Caco-2 (cell line): ENCODE results near the gene NAB1. TPM values are rescaled to one million over a fixed set of nuclear protein-coding genes. Genes with fewer than 3 reads are reported as not detected.

Experiments
- BruUV-seq: library from RNA; stranded (reverse); fragments of 400-500 nt; replicated peaks from 2 replicates; lab custom pipeline; 2021; lab: Mats Ljungman, UMichigan
- CTCF ChIA-PET: fragments of 300-600 bp; sonication (Branson Sonifier 250); formaldehyde crosslinking; loops from one replicate; lab custom pipeline; 2022; ENCODE audit warnings: antibody characterized with exemption; lab: Charles Lee
- POLR2A ChIA-PET: fragments of 300-600 bp; sonication (Branson Sonifier 250); formaldehyde crosslinking; loops from one replicate; lab custom pipeline; 2022; ENCODE audit warnings: antibody characterized with exemption; lab: Charles Lee
- DNase-seq, 2 experiments: peaks; one replicate each; pipeline versions ENCODE4 v3.0.0 to v3.0.0-alpha.2; 2020 to 2022
- H3K27me3 ChIP-seq: replicated peaks from 2 replicates; pipeline ENCODE4 v1.6.0; 2011; ENCODE audit warnings: low read length; ENCODE audit not compliant: control insufficient read depth, insufficient read depth
- H3K36me3 ChIP-seq: 2 replicates; pipeline ENCODE4 v1.5.1; 2011; ENCODE audit warnings: low read length; ENCODE audit not compliant: control insufficient read depth, insufficient read depth
- H3K4me1 ChIP-seq: fragments of 250-450 bp; sonication (Bioruptor Pico); 2 replicates; pipeline ENCODE4 v1.5.1; 2020; ENCODE audit warnings: mild to moderate bottlenecking
- H3K4me3 ChIP-seq: 2 replicates; pipeline ENCODE4 v1.5.1; 2011; ENCODE audit warnings: low read depth, mild to moderate bottlenecking, control low read depth, low read length
- H3K9me3 ChIP-seq: fragments of 250-450 bp; sonication (Bioruptor Pico); 2 replicates; pipeline ENCODE4 v1.5.1; 2020; ENCODE audit warnings: mild to moderate bottlenecking, moderate library complexity
- H3K27ac Mint-ChIP-seq: one replicate; pipeline ENCODE4 v1.8.0; 2022; ENCODE audit warnings: mixed read lengths; ENCODE audit not compliant: unreplicated experiment
- H3K27me3 Mint-ChIP-seq: one replicate; pipeline ENCODE4 v1.8.0; 2022; ENCODE audit warnings: mixed read lengths; ENCODE audit not compliant: insufficient read depth, unreplicated experiment
- H3K36me3 Mint-ChIP-seq: one replicate; pipeline ENCODE4 v1.8.0; 2022; ENCODE audit warnings: mild to moderate bottlenecking, mixed read lengths; ENCODE audit not compliant: insufficient read depth, unreplicated experiment
- H3K4me1 Mint-ChIP-seq: one replicate; pipeline ENCODE4 v1.8.0; 2022; ENCODE audit warnings: low read depth, mixed read lengths; ENCODE audit not compliant: unreplicated experiment
- H3K4me3 Mint-ChIP-seq: one replicate; pipeline ENCODE4 v1.8.0; 2022; ENCODE audit warnings: mild to moderate bottlenecking, moderate library complexity, mixed read lengths; ENCODE audit not compliant: unreplicated experiment
- H3K9me3 Mint-ChIP-seq: one replicate; pipeline ENCODE4 v1.8.0; 2022; ENCODE audit warnings: mixed read lengths; ENCODE audit not compliant: unreplicated experiment
- intact Hi-C: fragments of 100-400 bp; cut with micrococcal nuclease; formaldehyde crosslinking; loops from one replicate; pipeline ENCODE4 v1.10.0; 2022; ENCODE audit not compliant: unreplicated experiment
- total RNA-seq: library from RNA; stranded (reverse); gene quantifications from 2 replicates; pipeline ENCODE4 v1.2.3, GENCODE V29; 2022
- TF ChIP-seq, protein P1 (sequence below), 2 experiments: fragments of 200-600 bp in 1 of 2; IDR thresholded peaks; 1 replicate in 1 of 2; 2 replicates in 1 of 2; pipeline versions ENCODE4 v1.5.1 to v1.8.0; 2011 to 2022; ENCODE audit warnings: antibody characterized with exemption in 1 of 2, control low read depth in 1 of 2, inconsistent platforms in 1 of 2, low read depth in 1 of 2, low read length in 1 of 2, mild to moderate bottlenecking in 1 of 2, moderate library complexity in 1 of 2; ENCODE audit not compliant: insufficient read depth in 1 of 2, severe bottlenecking in 1 of 2, unreplicated experiment in 1 of 2

Gene NAB1
- total RNA-seq, 1 experiment from 2014 or later: 88.1 TPM

DNA sequence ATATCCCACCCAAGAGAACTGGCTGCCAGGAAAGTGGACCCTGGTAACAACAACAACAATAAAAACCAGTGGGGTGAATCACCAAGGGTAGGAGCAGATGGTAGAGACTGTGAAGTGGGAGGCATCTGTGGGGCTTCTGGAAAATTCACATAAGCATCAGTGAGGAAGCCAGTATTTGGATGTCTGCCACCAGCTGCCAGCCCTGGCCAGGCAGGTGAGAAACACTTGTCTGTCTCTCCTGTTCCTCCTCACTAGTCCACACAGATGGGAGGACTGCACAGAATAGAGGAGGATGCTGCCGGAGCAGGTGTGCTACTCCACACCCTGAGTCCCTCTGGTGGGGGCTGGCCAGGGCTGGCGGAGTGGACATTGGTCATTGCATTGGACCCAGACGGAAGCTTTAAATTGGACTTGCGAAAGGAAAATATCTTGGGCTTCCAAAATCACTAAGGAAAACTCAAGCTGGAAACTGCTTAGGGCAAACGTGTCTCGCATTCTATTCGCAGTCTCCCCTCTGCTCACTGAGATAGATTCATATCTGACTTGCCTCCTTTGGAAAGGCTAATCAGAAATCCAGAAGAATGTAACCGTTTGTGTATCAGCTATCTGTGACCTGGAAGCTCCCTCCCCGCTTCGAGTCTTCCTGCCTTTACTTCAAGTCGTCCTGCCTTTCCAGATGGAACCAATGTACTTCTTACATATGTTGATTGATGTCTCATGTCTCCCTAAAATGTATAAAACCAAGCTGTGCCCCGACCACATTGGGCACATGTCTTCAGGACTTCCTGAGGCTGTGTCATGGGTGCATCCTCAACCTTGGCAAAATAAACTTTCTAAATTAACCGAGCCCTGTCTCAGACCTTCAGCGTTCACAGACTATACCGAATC is 69.1 kb downstream of the NAB1 start:
- ChIA-PET POLR2A (no interaction called here), CTCF (no interaction called here)
- Mint-ChIP-seq H3K9me3 (no peaks in the 10 kb centered on the region), H3K27me3 (no peaks in the 10 kb centered on the region), H3K4me1 (peaks cover 24% of the 10 kb centered on the region), H3K36me3 (no peaks in the 10 kb centered on the region), H3K27ac (peak overlapping the region; percentile 29), H3K4me3 (no peak overlapping the region)
- Histone ChIP-seq H3K36me3 (no peaks in the 10 kb centered on the region), H3K27me3 (no peaks in the 10 kb centered on the region), H3K4me3 (no peak overlapping the region), H3K9me3 (no peaks in the 10 kb centered on the region), H3K4me1 (peaks cover 20% of the 10 kb centered on the region)
- TF ChIP-seq, protein P1, sequence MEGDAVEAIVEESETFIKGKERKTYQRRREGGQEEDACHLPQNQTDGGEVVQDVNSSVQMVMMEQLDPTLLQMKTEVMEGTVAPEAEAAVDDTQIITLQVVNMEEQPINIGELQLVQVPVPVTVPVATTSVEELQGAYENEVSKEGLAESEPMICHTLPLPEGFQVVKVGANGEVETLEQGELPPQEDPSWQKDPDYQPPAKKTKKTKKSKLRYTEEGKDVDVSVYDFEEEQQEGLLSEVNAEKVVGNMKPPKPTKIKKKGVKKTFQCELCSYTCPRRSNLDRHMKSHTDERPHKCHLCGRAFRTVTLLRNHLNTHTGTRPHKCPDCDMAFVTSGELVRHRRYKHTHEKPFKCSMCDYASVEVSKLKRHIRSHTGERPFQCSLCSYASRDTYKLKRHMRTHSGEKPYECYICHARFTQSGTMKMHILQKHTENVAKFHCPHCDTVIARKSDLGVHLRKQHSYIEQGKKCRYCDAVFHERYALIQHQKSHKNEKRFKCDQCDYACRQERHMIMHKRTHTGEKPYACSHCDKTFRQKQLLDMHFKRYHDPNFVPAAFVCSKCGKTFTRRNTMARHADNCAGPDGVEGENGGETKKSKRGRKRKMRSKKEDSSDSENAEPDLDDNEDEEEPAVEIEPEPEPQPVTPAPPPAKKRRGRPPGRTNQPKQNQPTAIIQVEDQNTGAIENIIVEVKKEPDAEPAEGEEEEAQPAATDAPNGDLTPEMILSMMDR (IDR thresholded peaks at IDR 0.05; ENCODE audit: insufficient read depth in 1 of 2, low read depth in 1 of 2, low read length in 1 of 2, severe bottlenecking in 1 of 2, unreplicated experiment in 1 of 2): no peak
- BruUV-seq: no TSS peak
- peak in 1 of 2 experiments; percentile 11 for DNase-seq
- intact Hi-C loops: no loop called here

DNA sequence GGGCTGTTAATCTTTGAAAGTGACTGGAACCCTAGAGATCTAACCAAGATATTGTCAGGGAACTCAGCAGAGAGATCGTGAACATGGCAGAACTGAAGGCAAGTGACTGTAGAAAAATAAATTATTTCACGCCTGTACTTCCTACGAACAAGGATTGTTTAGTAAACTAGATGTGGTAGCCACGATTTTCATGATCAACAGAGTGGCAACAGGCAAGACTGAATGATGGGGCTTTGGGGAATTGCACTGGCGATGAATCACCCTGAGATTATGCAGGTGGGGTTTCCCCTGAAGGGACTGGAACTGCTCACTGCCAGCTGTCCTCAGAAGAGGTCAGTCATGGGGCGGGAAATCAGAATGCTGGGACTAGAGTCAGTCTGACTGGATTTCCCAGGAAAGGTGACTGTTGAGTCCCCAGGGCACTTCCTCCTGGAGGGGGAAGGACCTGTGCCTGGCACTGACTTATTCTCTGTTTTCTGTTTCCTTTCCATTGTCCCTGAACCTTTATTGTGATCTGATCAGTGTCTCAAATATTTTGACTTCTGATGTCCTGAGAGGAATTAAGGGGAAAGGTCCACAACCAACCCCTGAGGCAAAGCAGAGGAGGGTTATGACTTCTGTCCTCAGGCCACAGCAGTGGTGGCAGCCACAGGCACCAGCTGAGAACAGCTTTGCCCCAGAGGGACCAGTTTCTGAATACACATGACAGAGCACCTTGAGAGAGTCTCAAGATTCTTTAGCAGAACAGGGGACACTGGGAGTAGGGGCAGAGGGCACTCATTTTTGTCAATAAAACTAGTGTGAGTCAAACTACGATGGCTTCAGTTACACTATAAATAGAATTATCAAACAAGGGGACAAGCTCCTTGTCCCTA is 70.0 kb downstream of the NAB1 start:
- H3K27me3 ChIP-seq: no peaks in the 10 kb centered on the region
- no TSS peak for BruUV-seq
- H3K9me3 ChIP-seq: no peaks in the 10 kb centered on the region
- TF ChIP-seq, protein P1 (IDR thresholded peaks at IDR 0.05; ENCODE audit: insufficient read depth in 1 of 2, low read depth in 1 of 2, low read length in 1 of 2, severe bottlenecking in 1 of 2, unreplicated experiment in 1 of 2): no peak
- ChIA-PET POLR2A (no interaction called here), CTCF (no interaction called here)
- peak; percentile 66 to 85 for DNase-seq
- no peaks in the 10 kb centered on the region for H3K36me3 Mint-ChIP-seq
- intact Hi-C loops: no loop called here
- H3K9me3 Mint-ChIP-seq: no peaks in the 10 kb centered on the region
- H3K27ac Mint-ChIP-seq: peak overlapping the region; percentile 29
- peaks cover 20% of the 10 kb centered on the region for H3K4me1 ChIP-seq
- H3K4me3 Mint-ChIP-seq: no peak overlapping the region
- no peaks in the 10 kb centered on the region for H3K27me3 Mint-ChIP-seq
- H3K36me3 ChIP-seq: no peaks in the 10 kb centered on the region
- H3K4me1 Mint-ChIP-seq: peaks cover 24% of the 10 kb centered on the region
- H3K4me3 ChIP-seq: no peak overlapping the region

DNA sequence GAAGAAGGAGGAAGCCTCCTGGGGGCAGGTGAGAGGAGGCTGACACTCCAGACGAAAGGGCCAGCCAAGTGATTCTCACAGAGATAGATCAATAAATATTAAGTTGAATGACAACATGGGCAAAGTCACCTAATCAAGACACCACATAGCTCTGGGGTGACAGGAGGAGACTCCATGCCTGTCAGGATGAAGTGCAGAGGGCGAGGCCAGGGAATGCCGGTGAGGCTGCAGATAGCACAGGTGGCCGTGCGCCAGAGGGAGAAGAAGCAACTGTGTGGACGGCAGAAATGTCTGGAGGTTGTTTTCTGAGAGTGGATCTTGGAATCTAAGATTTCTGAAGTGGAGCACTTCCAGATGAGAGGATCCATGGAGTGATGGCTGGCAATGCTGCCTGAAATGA is 71.4 kb downstream of the NAB1 start:
- ChIA-PET CTCF (no interaction called here), POLR2A (no interaction called here)
- no peaks in the 10 kb centered on the region for H3K27me3 ChIP-seq
- intact Hi-C loops: no loop called here
- no peaks in the 10 kb centered on the region for H3K9me3 Mint-ChIP-seq
- H3K4me3 Mint-ChIP-seq: no peak overlapping the region
- no peak overlapping the region for H3K27ac Mint-ChIP-seq
- no peaks in the 10 kb centered on the region for H3K27me3 Mint-ChIP-seq
- no peaks in the 10 kb centered on the region for H3K36me3 ChIP-seq
- TF ChIP-seq, protein P1 (IDR thresholded peaks at IDR 0.05; ENCODE audit: insufficient read depth in 1 of 2, low read depth in 1 of 2, low read length in 1 of 2, severe bottlenecking in 1 of 2, unreplicated experiment in 1 of 2): no peak
- BruUV-seq: no TSS peak
- DNase-seq: no peak
- peaks cover 24% of the 10 kb centered on the region for H3K4me1 Mint-ChIP-seq
- no peaks in the 10 kb centered on the region for H3K9me3 ChIP-seq
- H3K4me1 ChIP-seq: peaks cover 20% of the 10 kb centered on the region
- H3K36me3 Mint-ChIP-seq: no peaks in the 10 kb centered on the region
- H3K4me3 ChIP-seq: no peak overlapping the region
